Amygdala (tissue), 56 donors: ENCODE results near the gene PBXIP1.
A peak's percentile ranks its signal among the peaks of the same experiment; 100 is the strongest.

Experiments used
- DNase-seq, 56 donors: peaks; one replicate each; lab custom pipeline; 2025; lab: John Stamatoyannopoulos, UW

Gene PBXIP1

DNA sequence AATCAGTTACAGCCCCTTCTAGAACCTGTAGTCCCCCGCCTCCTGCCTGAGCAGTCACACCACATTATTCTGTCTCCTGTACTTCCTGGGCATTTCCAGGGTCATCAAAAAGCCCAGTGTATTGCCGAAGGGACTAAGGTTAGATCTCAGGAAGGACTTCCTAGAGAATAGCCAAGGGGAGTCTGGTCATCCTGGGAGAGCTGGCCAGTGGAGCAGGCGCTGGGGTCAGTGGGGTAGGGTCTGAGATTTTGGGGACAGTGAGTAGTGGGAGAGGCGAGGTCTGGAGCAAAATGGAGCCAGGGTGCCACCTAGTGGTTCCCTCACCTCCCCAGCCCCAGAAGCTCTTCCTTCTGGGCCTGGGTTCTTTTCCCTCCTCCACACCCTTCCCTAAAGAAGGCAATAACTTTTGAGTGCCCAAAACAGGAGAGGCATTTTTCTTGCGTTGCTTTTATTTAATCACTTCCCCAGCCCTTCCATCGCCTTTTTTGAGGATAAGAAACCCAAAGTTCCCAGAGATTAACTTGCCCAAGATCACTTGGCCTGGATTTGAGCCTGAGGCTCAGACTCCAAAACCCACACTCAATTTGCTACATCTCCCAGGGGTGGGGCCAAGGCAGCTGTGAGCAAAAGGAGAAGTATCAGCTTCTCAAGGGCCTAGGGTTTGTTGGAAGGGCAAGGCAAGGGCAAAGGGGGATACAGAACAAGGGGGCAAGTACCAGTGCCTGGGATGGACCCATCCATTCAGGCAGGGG, 12.1 kb downstream of the PBXIP1 start:
- DNase-seq = peak in 7 of 56 donors; percentile 7 to 36 (median 17)

DNA sequence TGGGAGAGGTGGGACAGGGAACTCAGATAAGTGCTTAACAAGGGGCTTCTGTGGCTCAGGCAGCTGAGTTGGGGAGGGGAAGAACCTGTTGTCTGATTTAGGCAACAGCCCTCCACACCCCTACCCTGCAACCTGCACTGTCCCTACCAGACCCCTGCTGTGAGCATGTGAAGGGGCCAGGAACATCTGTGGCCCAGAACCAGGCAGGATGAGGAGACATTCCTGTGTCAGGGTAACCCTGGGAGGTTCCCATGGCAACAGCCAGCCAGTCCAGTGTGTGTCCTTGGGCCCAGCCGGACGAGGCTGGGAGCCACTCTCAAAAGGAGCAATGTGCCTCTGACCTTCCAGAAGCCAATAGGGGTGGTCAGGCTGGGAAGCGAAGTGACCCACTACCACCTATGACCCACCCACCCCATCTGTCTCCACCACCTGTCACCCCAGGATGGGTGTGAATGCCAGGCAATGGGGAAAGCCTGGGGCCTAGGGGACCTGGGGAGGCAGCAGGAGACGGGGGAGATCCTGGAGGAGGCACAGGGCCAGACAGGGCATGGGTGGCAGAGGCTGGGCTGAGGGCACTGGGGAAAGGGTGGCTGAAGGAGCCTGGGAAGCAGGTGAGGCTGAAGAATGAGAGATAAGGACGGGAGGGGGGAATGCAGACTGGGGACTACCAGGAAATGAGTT, 14.4 kb downstream of the PBXIP1 start:
- DNase-seq = peak in 12 of 56 donors; percentile 11 to 31 (median 20)

GRCh38 chr1:154940651-154941194, 15.2 kb downstream of the PBXIP1 start:
- DNase-seq = peak in 5 of 56 donors; percentile 13 to 36 (median 23)

DNA sequence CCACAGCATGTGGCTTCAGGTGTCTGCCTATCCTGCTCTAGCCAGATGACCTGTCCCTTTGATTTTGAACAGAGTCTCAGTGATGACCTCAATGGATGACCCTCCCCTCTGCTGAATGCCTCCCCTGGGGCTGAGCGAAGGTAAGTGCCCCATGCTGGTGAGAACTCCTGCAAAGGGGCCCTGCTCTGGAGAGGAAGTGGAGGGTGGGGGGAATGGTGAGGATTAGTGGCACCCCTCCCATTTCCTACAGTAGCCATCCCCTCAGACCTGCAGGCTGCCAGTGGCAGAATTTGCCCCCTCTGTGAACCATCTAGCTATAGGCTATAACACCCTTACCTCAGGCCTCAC, 15.7 kb downstream of the PBXIP1 start:
- no peak for DNase-seq

- DNase-seq = no peak
Observed at GRCh38 chr1:154938604-154939399, 17.1 kb downstream of the PBXIP1 start.

DNA sequence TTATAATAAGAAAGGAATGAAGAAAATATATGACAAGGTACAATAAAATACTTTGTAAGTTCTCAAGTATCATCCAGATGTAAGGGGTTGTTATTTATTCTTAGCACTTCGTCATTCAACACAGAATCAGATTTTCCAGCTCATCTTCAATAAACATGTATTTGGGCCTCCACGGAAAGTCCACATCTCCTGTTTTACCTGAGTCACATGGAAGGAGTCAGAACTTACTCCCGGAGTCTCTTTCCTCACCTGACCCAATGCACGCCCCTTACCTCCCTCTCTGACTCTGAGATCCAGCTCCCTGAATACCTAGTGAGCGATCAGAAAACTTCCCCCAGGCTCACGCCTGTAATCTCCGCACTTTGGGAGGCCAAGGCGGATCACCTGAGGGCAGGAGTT, 17.9 kb downstream of the PBXIP1 start:
- no peak for DNase-seq

DNA sequence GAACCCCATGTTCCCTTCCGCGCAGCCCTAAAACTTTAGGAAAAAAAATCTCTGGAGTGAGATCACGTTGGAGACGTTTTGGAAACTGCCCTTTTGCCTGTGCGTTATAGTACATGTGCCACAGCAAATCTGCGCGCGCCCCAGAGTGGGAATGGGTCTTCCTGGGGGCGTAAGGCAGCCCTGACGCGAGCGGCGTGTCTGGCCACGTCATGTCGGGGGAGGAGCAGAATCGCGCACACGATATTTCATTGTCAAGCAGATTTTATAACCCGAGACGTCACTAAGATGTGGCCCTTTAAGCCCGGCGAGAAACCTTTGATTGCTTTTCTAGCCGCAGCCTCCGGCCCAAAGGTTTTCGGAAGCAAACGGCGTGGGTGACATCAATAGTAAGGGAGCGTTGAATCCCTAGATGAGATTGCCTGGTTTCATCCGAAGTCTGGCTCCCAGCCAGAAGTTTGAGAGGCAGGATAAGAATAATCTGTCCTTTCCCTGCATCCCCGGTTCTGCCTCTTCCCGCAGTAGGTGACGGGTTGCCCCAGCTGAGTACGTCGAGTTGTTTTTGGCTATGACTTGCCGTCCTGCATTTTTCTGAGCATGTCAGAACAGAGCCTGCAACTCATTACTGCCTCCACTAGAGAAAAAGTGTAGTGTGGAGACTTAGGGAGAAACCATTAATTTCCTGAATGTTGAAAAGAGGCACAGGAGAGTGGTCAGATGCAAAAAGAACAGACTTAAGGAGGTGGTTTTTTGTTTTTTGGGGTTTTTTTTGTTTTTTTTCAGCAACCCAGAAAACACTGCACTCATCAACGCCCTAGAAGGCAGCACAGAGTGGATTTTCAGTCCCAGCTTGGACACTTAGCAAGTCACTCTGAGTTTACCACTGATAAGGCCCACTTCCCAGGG, 18.6 kb downstream of the PBXIP1 start:
- peak in 55 of 56 donors; percentile 59 to 99 (median 93) for DNase-seq

DNA sequence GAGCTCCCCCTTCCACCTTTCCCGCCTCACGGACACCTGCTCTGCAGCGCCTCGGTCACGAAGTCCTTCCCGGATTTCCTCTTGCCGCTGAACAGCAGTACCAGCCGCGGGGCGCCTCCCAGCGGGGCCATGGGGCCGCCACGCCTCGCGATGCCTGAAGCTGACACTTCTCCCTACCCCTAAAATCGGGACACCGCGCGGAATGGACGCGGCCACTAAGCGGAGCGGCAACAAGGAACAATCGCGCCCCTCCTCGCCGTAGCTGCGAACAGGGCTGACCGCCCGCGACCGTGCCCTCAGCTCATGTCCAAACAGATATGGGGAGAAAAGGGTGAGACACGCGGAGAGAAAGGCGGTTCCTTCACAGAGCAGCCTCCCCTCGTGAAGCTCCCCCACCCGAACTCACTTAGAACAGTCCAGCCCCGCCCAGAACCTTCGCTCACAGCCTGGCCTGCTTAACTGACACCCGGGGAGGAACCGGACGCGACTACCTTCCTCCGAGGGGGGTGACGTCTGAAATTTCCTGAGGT, 19.3 kb downstream of the PBXIP1 start, which contains the start of gene PMVK:
Gene PMVK, minus strand, starts transcription at position 165 of the 530 bp plus-strand sequence. Its CDS starts 34 bp downstream, at position 131.
- DNase-seq = peak; percentile 75 to 99 (median 95)

DNA sequence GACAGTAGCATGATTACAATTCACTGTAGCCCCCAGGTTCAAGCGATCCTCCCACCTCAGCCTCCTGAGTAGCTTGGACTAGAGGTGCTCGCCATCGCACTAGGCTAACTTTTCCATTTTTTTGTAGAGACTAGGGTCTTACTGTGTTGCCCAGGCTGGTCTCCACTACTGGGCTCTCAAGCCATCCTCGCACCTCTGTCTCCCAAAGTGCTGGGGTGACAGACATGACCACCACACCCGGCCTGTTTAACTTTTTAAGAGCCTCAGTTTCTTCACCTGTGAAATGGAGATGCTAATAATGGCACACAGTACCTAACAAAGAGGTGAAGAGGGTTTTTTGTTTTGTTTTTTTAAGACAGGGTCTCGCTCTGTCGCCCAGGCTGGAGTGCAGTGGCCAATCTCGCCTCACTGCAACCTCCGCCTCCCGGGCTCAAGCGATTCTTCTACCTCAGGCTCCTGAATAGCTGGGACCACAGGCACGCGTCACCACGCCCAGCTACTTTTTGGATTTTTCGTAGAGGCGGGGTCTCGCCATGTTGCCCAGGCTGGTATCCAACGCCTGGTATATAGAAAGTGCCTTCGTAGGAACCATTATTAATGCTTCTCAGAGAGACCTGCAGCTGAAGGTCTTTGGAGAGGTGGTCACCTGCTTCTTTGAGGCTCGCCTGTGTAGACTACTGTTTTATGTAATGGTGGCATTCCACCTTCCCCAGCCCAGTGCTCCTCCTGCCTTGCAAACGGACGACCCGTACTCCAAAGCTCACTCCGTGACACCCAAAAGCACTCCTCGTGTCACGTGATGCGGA, 19.9 kb downstream of the PBXIP1 start:
- DNase-seq = no peak

GRCh38 chr1:154934358-154934948, 21.4 kb downstream of the PBXIP1 start:
- DNase-seq = no peak

GRCh38 chr1:154931940-154932487, 23.9 kb downstream of the PBXIP1 start:
- no peak for DNase-seq

- no peak for DNase-seq
Observed at GRCh38 chr1:154926201-154926600, 29.7 kb downstream of the PBXIP1 start.

DNA sequence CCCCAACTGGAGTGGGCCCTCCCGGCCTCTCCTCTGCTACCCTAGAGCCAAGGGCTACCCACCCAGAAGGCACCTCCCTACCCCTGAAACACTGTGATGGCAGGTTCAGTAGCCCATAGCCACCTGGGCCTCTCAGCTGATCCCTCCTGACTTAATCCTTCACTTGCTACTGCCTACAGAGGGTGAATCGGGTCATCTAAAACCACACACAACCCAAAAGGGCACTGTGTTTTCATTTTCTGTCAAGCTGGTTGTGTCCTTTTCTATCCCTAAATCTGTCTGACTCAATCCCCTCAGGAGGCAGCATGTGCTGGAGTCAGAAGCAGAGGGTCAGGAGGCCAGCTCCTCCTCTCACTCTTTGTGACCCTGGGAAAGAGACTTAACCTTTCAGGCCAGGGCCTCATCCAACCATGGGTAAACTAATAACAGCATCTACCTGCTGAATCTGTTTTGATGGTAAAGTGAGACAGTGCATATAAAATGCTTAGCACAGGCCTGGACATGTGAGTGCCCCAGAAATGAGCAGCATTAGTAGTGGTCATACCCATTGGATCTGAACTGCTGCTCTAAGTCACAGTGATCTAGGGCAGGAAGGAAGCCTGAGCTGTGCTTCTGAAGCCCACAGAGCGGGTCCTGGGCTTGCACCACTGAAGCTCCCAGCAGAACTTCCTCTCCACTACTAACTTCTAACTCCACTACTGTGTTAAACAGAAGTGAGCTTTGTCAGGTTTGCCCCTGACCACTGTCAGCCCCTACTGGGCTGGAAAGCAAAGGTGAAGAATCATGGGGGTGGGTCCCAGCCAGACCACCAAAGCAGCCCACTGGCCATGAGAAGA, 30.3 kb downstream of the PBXIP1 start:
- DNase-seq = no peak

DNA sequence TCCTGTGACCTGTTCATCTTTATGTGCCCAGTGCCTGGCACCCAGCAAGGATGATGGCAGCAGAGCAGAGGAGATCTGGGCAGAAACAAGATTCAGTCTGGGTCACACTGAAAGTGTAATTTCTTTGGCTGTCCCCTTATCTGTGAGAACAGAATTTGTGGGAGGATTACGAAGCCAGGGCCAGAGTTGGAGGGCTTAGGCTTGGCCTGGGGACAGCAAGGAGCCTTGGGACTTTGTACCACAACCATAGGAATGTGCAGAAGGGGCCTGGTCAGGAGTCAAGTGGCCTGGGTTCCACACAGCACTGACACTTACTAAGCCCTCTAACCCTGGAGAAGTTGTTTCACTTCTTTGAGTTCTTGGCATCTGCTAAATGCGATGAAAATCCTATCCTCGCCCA, 32.2 kb downstream of the PBXIP1 start:
- DNase-seq = no peak

DNA sequence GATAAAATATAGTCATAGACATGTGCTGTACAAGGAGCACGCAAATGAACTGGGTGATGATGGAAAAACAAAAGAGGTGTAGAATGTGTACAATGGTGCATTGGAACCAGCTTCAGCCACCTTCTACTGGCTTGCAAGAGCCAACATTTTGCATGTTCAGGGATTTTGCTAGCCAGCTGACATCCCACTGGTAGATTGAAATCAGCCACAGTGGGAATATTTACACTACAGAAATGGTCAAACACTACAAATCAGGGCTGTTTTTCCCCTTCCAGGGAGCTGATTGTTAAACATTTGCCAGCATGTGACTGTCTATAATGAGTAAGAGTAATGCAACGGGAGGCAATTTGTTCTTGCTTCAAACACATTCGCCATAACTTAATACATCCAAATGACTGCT, 42.6 kb downstream of the PBXIP1 start:
- no peak for DNase-seq

DNA sequence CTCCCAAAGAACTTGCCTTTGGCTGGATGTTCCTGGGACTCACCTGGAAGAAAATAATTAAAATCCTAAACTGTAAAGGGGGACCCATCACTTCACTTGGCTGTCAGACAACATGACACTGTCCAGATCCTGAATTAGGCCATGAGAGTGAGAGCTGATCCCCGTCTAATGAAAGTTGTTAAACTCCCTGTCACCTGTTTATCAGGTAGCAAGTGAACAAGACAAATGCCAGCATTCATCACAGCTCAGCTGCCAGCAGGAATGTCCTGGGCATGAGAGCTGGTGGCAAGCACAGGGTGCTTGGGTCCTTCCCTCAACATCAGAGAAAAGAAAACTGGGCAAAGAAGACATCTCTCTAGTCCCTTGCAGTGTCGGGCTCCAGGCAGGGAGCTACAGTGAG, 43.1 kb downstream of the PBXIP1 start:
- no peak for DNase-seq
